Stimulated activated CD8-positive, alpha-beta memory T cell treated with anti-CD3 and anti-CD28 coated beads, Interleukin-7, amount 100 ng/mL, for 4 hours (primary cell): ENCODE results near the gene MRAP.

Experiments
- DNase-seq, 2 donors: peaks; one replicate each; pipeline ENCODE4 v3.0.0-alpha.2; 2020; ENCODE audit warnings: low read depth in 2 of 2

MRAP gene

DNA sequence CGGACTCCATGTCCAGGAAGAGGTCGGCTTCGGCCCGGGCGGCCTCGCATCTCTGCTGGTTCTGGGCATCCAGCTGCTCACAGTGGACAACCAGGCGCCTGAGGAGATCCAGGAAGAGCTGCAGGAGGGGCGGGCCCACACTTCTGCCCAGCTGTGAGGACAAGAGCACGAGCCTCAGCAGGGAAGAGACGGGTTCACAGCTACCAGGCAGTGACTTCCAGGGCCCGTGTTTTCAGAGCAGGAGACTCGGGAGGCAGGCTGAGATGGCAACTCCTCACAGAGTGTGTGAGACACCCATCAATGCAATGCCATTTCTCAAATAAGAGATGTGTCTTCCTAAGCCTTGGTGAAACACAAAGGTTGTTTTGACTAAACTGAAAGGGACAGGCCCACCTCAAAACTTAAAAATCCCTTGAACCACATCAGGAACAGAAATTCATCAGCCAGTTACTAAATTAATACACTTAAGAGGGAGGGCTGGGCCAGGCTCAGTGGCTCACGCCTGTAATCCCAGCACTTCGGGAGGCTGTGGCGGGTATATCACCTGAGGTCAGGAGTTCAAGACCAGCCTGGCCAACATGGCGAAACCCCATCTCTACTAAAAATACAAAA lies 50.8 kb downstream of the MRAP start:
- DNase-seq: no peak

DNA sequence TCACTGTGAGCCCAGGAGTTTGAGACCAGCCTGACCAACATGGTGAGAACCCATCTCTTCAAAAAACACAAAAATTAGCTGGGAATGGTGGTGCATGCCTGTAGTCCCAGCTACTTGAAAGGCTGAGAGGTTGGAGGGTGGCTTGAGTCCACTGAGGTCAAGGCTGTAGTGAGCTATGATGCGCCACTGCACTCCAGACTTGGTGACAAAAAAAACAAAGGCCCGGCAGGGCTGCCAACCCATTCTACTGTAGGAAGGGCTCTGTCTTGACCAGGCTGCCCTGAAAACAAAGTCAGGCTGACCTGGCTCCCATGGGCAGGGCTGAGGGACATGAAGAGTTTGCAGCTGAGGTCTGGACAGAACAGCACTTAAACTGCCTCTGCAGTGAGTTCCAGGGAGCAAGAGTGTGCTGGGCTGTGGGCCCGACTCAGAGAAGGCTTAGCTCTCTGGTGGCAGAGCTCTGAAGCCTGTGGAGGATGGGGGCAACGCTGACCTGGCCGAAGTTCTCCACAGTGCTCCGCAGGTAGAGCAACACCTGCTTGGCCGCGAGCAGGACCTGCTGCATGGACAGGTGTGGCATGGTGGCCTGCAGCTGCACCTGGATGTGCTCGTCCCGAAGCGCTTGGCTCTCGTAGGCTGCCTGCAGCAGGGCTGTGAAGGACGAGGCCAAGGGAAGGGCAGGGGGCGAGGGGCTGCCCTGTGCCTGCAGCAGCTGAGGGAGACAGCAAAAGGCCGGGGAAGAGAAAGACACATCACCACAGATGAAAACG lies 51.7 kb downstream of the MRAP start:
- no peak for DNase-seq

DNA sequence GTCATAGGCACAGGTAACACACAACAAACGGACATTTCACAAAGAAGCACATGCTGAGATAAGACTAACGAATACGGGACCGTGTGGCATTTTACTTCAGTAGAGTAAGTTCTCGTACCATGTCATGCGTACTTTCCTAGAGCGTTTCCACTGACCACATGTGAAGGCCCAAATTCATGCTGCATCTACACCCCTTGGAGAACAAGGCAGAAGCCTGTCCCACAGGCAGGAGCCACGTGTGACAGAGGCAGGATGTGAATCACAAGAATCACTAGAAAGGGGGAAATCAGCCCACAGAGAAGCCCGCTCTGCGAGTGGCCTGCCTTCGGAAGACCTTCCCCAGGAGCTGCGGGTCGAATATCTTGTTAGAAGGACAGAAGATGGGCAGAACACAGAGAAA lies 52.3 kb downstream of the MRAP start:
- DNase-seq: no peak

DNA sequence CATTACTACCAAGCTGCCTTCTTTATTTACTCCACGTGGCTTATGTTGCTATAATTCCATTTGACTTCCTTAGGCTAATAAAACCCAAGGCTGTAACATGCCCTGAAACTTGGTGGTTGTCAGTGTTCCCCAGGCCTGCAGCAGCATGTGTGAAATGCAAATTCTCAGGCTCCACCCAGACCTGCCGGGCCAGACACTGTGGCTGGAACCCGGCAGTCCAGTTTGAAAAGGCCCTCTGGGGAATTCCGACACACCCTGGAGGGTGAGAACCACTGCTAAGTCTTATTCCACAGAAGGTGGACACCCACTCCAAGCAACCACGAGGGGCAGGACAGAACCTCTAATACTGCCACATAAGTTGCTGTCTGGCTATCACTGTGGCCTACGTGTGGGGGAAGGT lies 52.8 kb downstream of the MRAP start:
- DNase-seq: no peak

DNA sequence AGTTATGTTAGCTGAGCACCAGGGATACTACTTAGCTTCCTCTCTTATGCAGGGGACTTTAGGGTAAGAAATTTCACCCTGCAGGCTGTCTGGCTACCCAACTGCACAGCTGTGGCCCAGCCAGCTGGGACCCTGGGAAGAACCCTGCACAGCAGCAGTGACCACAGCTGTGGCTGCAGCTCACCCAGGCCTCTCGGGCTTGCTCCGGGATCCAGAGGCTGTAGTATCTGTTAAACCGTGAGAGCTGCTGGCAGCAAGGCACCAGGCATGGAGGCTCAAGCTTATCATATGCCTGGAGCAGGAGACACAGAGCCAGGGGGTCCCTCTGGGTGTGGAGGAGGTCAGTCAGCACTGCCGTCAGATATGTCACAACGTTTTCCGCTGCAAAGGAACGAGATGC lies 53.9 kb downstream of the MRAP start:
- DNase-seq: no peak

DNA sequence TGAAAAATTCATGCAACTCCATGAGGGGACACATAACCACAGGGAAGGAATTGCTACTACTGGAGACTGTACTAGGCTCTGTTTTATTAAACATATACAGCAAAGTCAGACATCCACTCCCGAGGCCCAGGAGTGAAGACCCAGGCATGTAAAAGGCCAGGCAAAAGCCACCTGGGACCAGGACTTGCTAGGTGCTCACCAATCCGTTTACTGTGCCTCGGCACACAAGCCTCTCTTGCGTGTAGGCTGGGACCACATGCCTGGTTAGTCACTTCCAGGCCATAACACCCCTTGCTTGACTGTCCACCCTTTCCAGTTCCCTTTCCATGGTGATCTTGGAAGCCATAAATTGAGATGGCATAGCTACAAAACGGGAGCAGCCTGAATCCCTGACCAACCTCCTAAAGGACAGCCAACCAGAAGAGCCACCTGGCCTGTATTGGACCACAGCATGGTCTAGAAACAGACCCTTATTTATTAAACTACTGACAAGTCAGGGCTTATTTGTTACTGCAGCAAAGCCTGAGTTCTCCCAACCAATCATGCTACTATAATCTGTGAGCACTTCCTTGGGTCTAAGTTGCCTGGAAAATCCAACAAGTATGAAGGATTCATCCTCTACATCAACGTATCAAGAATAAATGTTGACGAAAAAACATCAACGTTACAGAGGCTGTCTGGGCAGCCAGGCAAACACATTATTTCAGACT lies 54.5 kb downstream of the MRAP start:
- DNase-seq: no peak

DNA sequence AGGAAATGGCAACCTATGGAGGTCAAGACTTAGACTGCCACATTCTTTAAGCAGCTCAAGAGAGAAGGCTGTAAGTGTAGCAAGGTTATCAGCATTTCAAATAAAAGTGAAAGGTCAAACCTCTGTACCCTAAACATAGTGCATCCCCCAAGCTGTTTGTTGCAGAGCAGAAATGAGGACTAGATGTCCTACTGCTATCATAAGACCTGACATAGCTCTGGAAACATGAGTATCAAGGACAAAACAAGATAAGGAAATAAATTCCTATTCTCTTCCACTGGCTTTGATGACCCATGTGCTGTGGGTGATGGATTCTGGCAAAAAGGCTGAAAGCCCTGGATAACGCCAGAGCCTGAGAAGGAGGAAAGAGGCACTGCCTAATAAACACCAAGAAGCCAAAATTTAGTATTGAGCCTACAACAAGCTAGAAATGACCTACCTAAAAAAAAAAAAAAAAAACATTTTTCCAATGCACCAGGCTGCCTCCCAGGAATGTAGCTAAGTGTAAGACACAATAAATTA lies 58.3 kb downstream of the MRAP start:
- DNase-seq: no peak

DNA sequence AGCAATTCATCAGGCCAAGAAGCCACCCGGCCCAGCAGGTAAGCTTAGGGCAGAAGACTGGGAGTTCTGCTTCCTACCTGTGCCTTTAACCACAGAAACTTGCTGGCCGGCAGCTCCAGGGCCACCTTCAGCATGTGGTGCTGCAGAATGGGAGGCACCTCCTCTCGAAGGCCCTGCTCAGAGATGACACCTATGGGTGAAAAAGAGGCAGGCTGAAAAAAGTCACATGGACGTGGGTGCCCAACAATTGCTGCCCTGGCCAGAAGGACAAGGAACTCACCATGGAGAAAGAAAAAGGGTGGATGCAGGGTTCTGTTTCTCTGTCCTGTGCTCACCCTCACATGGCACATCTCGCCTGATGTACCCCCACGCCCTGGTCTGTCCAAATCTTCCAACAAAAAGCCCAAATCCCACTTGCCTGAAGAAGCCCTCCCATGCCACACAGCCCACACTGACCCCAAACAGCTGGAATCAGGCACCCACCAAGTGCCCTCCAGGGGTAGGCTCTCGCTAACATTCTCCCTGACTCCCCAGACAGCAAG lies 61.1 kb downstream of the MRAP start:
- DNase-seq: no peak

DNA sequence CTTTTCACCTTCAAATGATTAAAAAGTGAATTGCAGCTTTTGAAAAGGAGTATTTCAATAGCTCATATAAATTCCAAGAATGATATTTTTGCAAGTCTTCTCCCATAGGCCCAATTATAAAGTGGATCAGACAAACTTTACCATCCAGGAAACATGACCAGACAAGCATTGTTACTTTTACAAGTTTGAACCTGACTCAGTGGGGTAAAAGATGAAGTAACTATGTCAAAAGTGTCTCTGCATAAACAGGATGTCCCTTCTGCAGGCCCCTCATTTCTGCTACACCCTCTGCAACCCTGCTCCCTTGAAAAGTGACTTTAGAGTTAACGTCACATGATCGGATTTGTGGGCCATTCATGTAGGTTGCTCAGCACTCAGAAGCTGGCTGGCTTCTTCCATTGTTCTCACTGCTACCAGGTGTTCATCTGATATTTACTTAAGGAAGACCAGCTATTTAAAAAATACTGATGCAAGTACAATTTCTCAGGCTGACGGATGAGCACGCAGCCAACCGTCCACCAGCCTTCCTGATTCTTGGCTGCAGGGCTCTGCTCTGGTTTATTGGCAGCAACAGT lies 61.8 kb downstream of the MRAP start:
- no peak for DNase-seq
